Activated CD4-positive, alpha-beta T cell treated with anti-CD3 and anti-CD28 coated beads for 24 hours (primary cell): ENCODE data around the gene S1PR2.
"Not testable (repeated sequence)": the region's sequence is repeated elsewhere in the genome, so short reads cannot be mapped to it uniquely, and the experiment has no call there.

Experiments used
- DNase-seq, 2 donors: peaks; one replicate each; pipeline ENCODE4 v3.0.0-alpha.2; 2020; ENCODE audit warnings: low read depth in 2 of 2

S1PR2 gene

DNA sequence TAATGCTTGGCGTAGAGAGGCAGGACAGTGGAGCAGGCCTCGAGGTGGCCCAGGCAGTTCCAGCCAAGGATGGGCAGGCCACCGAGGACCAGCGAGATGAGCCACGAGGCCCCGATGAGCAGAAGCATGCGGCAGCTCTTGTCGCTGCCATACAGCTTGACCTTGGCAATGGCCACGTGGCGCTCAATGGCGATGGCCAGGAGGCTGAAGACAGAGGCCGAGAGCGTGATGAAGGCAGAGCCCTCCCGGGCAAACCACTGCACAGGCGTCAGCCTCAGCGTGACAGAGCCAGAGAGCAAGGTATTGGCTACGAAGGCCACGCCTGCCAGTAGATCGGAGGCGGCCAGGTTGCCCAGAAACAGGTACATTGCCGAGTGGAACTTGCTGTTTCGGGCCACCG, 6.8 kb downstream of the S1PR2 start:
- DNase-seq: no peak

DNA sequence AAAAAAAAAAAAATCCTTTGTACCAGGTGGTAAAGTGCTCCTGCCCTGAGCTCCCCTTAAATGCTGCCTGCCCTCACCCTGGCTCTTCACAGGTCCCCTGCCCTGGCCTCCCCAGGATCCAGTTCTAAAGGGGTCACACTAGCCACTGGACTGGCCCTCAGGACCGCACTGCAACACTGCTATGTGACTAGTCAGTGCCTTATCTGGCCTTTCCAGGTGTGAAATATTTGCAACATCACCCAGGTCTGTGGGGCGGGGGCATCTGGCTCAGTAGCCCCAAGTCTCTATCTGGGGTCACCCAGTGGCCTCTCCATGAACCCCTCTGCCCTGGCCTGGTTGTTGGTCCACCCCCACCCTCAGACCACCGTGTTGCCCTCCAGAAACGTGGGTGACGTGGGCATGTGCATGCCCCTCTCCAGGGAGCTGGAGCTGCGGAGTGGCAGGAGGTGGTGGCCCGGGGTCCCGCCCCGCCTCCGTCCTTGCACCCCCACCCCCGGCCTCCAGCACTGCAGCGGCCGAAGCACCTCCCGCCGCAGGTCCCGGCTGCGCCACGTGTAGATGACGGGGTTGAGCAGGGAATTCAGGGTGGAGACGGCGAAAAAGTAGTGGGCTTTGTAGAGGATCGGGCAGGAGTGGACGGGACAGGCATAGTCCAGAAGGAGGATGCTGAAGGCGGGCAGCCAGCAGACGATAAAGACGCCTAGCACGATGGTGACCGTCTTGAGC, 7.5 kb downstream of the S1PR2 start:
- no peak for DNase-seq

DNA sequence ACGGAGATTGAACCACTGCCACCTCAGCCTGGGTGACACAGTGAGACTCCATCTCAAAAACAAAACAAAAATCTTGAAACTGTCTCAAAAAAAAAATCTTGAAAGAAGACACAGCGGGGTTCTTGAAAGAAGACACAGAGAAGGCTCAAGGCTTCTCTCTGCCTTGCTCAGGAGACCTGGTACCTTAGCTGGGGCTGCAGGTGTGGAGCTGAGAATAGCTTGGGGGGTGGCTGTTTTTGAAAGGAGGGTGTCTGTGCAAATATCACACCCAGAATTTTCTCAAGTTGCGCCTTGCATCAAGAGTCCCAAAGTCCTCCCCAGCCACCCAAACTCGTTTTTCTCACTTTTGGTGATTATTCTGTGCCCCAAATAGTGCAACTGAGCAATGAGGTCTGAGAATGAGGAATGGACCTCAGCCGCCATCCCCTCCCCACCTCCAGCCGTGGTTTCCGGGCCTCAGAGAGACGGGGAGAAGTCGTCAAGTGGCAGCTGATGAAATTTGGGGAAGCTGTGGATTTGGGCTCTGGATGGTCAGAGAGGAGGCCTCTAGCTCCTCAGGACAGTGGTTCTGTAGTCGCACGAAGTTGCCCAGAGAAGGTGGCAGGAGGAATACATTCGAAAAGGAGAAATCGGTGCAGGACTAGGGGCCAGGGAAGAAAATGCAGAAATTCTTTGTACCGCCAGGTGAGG, 8.8 kb downstream of the S1PR2 start:
- no peak for DNase-seq

DNA sequence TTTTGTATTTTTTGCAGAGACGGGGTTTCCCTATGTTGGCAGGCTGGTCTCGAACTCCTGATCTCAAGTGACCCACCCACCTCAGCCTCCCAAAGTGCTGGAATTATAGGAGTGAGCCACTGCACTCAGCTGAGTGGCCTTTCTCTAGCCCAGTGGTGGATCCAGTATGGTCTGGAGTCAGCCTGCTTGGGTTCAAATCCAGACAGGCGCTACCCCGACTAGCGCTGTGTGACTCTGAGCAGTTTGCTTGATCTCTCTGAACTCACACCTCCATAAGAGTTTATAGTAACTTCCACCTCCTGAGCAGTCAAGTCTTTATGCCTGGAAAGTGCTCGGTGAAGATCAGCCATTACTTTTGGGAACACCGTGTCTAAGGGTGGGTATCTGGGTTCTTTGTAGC, 10.4 kb downstream of the S1PR2 start:
- no peak for DNase-seq

DNA sequence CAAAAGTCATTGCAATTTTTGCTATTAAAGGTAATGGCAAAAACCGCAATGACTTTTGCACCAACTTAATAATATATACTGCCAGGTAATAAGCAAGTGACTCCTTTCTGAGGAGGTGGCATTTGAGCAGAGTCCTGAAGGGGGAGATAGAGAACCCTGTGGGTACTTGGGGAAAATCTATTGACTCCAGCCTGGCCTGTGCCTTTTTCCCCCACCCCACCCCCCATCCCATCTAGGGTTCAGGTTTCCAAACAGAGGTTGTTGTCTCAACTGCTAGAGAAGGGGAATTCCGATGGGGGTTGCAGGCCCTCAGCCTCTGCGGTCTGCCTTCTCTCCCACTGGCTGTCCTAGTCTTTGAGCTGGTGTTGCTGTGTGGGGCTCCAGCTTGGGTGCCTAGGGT, 11.5 kb downstream of the S1PR2 start:
- DNase-seq: no peak

DNA sequence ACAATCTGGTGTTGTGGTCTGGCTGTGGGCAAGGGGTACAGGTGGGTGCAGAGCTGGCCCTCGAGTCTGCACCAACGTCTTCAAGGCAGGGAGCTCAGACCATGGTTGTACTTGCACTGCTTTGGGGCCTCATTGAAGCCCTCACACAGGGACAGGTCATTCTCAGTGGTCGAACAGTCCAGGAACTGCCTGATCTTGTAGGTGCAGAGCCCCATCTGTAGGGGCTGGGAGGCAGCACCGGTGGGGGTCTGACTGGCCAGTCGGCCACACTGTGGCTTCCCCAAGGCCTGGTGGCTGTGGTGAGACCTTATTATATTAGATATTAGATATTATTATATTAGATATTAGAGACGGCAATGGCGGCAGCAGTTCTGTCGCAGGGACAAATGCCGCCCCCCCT, 14.0 kb downstream of the S1PR2 start:
- DNase-seq: no peak

DNA sequence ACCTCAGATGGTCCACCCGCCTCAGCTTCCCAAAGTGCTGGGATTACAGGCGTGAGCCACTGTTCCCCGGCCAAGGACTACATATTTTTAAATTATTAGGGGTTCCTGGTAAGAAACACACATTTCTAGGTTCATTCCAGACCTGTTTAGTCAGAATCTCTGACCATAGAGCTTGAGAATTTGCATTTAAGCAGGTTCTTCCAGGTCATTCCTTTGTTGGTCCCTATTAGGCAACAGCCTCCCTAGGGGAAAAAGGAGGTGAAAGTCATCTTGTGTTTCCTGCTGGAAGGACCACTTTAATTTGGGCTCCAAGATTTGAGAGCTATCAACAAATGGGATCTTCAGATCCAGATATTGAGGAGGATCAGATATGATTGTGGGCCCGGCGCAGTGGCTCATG, 16.3 kb downstream of the S1PR2 start:
- no peak for DNase-seq

DNA sequence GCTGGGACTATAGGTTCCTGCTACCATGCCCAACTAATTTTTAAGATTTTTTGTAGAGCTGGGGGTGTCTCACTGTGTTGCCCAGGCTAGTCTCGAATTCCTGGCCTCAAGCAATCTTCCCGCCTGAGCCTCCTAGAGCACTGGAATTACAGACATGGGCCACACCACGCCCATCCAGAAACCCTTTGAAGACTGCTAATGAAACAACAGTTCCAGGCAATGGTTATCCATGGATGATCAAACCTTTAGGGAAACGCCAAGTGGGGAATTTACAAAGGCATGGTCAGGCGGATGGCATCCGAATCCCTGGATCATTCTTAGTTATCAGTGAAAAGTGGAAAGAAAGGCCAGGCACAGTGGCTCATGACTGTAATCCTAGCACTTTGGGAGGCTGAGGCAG, 19.4 kb downstream of the S1PR2 start:
- no peak for DNase-seq

DNA sequence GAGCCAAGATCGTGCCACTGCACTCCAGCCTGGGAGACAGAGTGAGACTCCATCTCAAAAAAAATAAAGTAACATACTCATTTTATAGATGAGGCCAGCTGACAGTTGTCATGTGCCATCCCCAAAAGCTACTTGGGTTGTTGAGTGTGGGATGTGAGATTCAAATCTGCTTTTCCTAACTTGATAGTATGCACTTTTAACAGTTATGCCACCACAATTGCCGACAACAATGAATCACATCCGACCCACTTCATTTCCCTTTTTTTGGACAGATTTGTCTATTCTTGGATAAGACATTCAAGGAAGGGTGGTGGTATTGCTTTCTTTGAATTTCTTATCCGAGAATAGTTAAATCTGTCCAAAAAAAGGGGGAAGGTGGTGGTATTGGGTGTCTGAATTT, 20.1 kb downstream of the S1PR2 start:
- no peak for DNase-seq

DNA sequence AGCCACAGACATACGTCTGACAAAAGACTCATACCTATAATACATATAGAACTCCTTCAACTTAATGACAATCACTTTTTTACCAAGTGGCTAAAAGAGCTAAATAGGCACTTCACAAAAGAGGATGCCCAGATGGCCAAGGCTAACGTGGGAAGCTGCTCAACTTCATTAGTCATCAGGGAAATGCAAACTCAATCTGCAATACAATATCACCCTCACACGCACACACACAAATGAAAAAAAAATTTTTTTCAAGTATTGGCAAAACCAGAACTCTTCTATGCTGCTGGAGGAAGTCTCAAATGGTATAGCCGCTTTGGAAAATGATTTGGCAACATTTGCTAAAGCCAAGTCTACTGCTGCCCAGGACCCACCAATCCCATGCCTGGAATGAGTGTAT, 21.8 kb downstream of the S1PR2 start:
- DNase-seq: no peak

DNA sequence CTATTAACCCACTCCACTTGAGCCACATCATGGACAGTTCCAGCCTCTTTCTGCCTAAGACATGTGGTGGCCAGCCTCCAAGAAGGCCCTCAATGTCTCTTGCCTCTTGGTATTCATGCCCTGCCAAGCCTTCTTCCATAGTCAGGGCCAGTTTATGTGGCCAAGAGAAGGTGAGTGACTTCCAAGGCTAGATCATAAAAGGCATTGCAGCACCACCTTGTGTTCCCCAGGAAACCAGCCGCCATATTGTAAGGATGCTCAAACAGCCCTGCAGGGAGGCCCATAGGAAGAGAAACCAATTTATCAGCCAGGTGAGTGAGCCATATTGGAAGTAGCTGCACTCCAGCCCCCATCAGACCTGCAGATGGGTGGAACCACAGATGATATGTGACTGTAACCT, 24.1 kb downstream of the S1PR2 start:
- DNase-seq: no peak

DNA sequence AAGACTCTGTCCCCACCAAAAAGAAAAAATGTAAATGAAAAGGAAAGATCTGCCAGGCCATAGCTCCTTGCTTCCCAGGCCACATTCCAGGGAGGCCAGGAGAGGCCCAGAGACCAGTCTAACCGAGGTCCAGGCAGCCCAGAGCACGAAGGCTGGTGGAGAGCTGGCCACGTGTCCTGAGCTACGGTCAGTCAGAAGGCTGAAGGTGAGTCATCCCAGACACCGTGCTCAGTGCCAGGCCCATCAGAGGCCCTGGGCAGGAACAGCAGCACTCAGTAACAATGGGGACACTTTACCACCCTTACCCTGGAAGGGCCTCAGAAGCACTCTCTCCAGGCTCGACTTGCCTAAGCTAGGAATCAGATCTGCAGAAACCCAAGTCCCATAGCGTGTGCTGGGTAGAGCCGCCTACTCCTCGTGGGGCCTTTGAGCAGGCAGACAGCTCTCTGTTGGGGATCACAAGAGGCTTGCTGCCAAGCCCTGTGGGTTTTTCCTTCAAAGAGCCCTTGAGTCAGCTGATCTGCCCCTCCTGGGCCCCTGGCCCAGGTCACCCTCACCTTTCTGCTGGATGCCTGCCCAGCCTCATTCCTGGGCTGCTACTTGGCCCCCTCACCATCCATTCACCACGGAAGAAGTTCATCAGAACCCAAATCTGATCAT, 24.8 kb downstream of the S1PR2 start:
- no peak for DNase-seq

DNA sequence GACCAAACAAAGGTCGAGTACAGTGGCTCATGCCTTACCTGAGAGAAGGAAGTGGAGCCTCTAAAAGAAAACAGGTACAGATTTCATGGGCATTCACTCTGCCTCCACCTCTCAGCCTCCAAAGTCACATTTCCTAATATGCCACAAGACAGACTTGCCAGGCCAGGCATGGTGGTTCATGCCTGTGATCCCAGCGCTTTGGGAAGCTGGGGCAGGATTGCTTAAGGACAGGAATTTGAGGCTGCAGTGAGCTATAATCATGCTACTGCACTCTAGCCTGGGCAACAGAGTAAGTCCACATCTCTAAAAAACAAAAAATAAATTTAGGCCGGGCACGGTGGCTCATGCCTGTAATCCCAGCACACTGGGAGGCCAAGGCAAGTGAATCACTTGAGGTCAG, 25.5 kb downstream of the S1PR2 start:
- DNase-seq: no peak

DNA sequence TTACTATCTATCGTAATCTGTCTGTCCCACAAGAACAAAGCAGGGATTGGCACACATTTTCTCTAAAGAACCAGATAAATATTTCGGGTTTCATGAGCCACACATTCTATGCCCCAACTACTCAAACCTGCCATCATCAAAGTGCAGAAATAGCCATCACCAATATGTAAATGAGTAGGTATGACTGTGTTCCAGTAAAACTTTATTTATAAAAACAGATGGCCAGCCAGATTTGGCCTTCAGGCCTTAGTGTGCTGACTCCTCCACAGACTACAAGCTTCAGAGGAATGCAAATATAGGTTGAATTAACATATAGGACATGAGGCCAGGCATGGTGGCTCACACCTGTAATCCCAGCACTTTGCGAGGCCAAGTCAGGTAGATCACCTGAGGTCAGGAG, 27.4 kb downstream of the S1PR2 start:
- no peak for DNase-seq

DNA sequence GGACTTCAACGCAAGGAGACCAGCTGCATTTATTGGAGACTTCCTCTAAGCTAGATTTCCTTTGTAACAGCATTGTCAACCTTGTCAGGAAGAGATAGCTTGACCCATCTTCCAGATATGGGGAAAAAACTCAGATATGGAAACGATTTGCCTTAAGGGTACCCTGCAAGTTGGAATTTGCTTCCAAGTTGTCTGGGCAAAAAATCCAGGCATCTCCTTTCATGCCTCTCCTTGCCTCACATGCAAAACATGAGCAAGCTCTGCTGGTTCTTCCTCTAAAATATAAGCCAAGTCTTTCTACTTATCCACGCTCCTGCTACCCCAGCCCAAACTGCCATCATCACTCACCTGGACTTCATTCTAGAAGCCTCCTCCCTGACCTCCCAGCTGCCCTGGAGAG, 30.0 kb downstream of the S1PR2 start:
- no peak for DNase-seq

DNA sequence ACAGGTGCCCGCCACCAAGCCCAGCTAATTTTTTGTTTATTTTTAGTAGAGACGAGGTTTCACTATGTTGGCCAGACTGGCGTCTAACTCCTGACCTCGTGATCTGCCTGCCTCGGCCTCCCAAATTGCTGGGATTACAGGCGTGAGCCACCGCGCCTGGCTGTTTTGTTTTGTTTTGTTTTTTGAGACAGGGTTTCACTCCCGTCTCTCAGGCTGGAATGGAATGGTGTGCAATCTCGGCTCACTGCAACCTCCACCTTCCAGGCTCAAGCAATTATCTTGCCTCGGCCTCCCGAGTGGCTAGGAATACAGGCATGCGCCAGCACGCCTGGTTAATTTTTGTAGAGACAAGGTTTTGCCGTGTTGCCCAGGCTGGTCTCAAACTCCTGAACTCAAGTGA, 31.0 kb downstream of the S1PR2 start:
- not testable (repeated sequence) for DNase-seq

DNA sequence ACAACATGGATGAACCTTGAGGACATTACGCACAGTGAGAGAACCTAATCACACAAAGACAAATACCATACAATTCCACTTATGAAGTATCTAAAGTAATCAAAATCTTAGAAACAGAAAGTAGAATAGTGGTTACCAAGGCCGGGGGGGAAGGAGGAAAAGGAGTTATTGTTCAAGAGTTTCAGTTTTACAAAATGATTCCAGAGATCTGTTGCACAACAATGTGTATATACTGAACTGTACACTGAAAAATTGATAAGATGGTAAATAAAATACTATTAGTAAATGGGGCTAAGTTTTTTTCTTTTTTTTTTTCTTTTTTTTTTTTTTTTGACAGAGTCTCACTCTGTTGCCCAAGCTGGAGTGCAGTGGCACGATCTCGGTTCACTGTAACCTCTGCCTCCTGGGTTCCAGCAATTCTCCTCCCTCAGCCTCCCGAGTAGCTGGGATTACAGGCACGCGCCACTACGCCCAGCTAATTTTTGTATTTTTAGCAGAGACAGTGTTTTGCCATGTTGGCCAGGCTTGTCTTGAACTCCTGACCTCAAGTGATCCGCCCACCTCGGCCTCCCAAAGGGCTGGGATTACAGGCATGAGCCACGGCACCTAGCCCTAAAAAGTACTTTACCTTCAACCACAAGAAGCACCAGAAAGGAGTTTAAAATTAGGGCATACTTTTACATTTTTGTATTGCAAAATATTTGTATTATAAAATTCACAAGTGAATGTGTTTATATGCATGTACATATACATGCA, 32.1 kb downstream of the S1PR2 start:
- not testable (repeated sequence) for DNase-seq

DNA sequence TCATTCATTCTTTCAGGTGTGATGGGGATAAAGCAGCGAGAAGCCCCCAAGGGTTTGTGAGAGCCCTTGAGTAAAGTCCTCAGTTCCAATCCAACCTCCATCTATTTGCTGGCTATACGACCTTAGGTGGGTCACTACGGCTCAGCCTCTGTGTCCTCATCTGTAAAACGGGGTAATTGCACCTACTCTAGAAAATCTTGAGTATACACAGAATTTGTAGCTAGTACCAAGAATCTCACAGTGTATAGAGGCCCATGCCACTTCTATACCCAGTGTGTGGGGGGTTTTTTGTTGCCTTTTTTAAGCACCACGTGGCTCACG, 36.0 kb downstream of the S1PR2 start:
- no peak for DNase-seq

DNA sequence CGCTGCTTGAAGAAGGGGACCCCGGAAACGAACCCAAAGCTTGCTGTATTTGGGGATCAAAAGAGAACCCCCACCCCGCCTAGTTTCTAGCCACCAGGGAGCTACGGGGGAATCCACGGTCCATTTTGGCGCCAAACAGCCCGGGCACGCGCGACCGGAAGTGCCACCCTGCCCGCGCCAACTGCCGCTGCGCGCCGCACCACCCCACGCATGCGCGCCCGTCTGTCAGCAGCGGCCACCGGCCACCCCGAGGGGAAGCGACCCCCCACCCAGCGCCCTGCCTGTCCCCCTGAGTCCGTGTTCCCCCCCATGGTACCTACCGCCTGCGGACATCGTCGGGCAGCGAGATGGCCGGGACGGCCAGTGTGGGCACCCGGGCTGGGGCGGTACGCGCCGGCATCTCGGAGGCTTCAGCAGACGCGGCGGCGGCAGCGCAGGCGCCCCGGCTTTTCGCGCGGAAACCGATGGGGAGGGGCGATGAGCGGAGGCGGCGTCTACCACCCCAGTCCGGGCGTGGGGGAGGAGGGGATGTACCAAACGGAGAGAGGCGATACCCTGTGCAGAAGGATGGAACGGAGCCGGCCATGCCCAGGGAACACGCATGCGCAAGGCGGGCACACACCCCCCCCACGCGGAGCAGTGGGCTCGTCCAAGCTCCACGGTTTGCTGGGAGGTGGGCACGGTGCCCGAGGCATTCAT, 36.5 kb downstream of the S1PR2 start, which contains the start of gene DNMT1:
Gene DNMT1, minus strand, starts transcription at position 454 of the 699 bp plus-strand sequence. Its CDS starts 54 bp downstream, at position 400.
- peak; percentile 97 to 99 for DNase-seq

DNA sequence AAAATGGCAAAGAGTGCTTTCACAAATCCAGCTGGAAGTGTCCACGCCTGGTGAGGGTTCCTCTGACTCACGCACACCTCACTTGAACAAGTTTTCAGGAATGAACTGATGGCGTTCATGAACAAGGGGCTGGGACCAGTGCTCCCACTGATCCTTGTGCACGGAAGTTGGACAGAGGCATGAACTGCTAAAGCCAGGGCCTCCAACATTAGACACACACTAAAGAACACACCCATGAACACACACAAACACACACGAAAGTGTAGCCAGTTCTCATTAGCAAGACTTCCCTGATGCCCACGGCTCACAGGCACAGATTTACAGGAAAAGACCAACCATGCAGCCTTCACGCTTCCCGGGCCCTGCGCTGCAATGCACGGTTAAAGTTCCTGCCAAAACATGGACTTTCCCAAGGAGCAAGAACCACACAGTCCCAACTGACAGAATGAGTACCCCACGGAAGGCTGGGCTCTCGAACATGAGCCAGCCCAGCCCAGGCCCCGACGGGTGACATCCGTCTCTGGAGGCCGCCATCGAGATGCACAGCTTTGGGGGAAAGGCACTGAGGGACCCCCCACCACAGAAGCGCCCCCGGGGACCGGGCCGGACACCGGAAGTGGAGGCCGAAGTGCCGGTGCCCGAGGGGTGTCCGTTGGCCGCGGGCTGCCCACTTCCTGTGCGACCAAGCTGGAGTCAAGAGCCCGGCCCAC, 37.2 kb downstream of the S1PR2 start:
- DNase-seq: peak in 1 of 2 donors; percentile 13

DNA sequence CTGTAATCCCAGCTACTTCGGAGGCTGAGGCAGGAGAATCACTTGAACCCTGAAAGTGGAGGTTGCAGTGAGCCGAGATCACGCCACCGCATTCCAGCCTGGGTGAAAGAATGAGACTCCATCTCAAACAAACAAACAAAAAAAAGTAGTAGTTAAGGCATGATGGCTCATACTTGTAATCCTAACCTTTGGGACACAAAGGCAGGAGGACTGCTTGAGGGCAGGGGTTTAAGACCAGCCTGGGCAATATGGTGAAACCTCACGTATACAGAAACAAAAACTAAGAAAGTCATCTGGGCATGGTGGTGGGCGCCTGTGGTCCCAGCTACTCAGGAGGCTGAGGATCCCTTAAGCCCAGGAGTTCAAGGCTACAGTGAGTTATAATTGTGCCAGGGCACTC, 38.2 kb downstream of the S1PR2 start:
- no peak for DNase-seq
